GM18519 (cell line): Measurements from ENCODE around the gene OBSCN.
"Not testable (repeated sequence)": the region's sequence is repeated elsewhere in the genome, so short reads cannot be mapped to it uniquely, and the experiment has no call there.

Experiments used
- ATAC-seq: cut with Tn5 transposase; IDR thresholded peaks from one replicate; pipeline ENCODE4 v1.9.1; 2021; ENCODE audit warnings: mild to moderate bottlenecking, moderate library complexity; ENCODE audit not compliant: unreplicated experiment, low FRiP score

The OBSCN gene

GRCh38 chr1:228169345-228169744, 38.5 kb upstream of the OBSCN start:
- ATAC-seq, result no peak

GRCh38 chr1:228170666-228171065, 37.2 kb upstream of the OBSCN start:
- no peak for ATAC-seq

- ATAC-seq, result no peak
Observed at GRCh38 chr1:228171221-228171891, 36.5 kb upstream of the OBSCN start.

- no peak for ATAC-seq
Observed at GRCh38 chr1:228172591-228173527, 35.0 kb upstream of the OBSCN start.

- ATAC-seq, result not testable (repeated sequence)
Observed at GRCh38 chr1:228173528-228174481, 34.0 kb upstream of the OBSCN start.

GRCh38 chr1:228174482-228175315, 33.1 kb upstream of the OBSCN start:
- ATAC-seq, result no peak

GRCh38 chr1:228175316-228176023, 32.4 kb upstream of the OBSCN start:
- ATAC-seq, result no peak

GRCh38 chr1:228176024-228176395, 31.8 kb upstream of the OBSCN start:
- ATAC-seq, result no peak

GRCh38 chr1:228176461-228177182, 31.2 kb upstream of the OBSCN start:
- ATAC-seq, result no peak

- ATAC-seq, result no peak
Observed at GRCh38 chr1:228177183-228177475, 30.7 kb upstream of the OBSCN start.

GRCh38 chr1:228177721-228178710, 29.8 kb upstream of the OBSCN start:
- ATAC-seq, result no peak

- no peak for ATAC-seq
Observed at GRCh38 chr1:228178737-228179684, 28.8 kb upstream of the OBSCN start.

- no peak for ATAC-seq
Observed at GRCh38 chr1:228180271-228180958, 27.4 kb upstream of the OBSCN start.

GRCh38 chr1:228180959-228181644, 26.7 kb upstream of the OBSCN start:
- ATAC-seq, result no peak

GRCh38 chr1:228181645-228182034, 26.2 kb upstream of the OBSCN start:
- ATAC-seq, result no peak
